Epithelial cell of esophagus (primary cell): ENCODE data around the gene DNMT3A.

Experiments
- DNase-seq: peaks from one replicate; pipeline ENCODE4 v3.0.0; 2010; ENCODE audit warnings: low read depth
- H3K4me3 ChIP-seq: 2 replicates; pipeline ENCODE4 v1.5.1; 2011; ENCODE audit warnings: mild to moderate bottlenecking, low read length, control low read depth
- TF ChIP-seq, protein P1 (sequence below): IDR thresholded peaks from 2 replicates; pipeline ENCODE4 v1.5.1; 2011; ENCODE audit warnings: low read depth, mild to moderate bottlenecking, low read length, control low read depth, inconsistent platforms; ENCODE audit not compliant: insufficient read depth; ENCODE audit errors: missing control alignments

DNMT3A gene

DNA sequence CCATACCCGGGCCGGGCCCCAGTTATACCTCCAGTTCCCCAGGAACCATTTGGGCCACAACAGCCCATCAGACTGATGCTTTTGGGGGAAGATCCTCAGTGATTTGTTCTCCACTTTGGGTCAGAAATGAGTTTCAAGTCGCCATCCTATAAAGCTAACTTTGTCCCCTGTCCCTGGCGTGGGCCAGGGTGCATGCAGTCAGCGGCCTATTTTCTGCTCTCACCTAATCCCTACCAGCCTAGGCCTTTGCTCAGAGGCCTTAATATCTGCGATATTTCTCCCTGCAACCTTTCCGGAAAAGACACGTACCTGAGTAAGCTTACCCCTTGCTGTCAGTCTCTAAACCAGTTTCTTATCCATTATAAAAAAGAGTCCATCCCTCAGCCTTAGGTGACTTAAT is 7.2 kb downstream of the DNMT3A start:
- no peak overlapping the region for H3K4me3 ChIP-seq
- DNase-seq = no peak
- TF ChIP-seq, protein P1, sequence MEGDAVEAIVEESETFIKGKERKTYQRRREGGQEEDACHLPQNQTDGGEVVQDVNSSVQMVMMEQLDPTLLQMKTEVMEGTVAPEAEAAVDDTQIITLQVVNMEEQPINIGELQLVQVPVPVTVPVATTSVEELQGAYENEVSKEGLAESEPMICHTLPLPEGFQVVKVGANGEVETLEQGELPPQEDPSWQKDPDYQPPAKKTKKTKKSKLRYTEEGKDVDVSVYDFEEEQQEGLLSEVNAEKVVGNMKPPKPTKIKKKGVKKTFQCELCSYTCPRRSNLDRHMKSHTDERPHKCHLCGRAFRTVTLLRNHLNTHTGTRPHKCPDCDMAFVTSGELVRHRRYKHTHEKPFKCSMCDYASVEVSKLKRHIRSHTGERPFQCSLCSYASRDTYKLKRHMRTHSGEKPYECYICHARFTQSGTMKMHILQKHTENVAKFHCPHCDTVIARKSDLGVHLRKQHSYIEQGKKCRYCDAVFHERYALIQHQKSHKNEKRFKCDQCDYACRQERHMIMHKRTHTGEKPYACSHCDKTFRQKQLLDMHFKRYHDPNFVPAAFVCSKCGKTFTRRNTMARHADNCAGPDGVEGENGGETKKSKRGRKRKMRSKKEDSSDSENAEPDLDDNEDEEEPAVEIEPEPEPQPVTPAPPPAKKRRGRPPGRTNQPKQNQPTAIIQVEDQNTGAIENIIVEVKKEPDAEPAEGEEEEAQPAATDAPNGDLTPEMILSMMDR = no peak

- TF ChIP-seq, protein P1 = no peak
Observed at GRCh38 chr2:25333981-25334380, 7.7 kb downstream of the DNMT3A start.

DNA sequence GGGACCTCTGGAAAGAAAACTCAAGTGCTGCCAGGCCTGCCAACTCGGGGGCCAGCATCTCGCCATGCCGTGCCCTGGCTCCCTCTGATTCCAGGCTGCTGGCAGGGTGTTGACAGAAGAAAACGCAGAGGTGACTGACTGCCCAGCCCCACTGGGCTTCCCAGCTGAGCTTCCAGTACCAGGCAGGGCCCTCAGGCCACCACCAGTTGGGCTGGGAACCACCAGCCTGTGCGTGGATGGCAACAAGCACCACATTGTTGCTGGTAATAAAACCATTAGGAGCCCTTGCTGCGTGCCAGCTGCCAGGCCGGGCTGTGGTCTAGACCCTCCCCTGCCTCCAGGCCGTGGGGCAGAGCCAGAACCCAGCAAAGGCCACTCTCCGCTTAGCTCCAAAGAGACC is 9.2 kb downstream of the DNMT3A start:
- no peak for DNase-seq
- H3K4me3 ChIP-seq = no peak overlapping the region
- TF ChIP-seq, protein P1 = no peak

More at GRCh38 chr2:25333981-25334380, 7.7 kb downstream of the DNMT3A start:
- no peak overlapping the region for H3K4me3 ChIP-seq
- DNase-seq = no peak

DNA sequence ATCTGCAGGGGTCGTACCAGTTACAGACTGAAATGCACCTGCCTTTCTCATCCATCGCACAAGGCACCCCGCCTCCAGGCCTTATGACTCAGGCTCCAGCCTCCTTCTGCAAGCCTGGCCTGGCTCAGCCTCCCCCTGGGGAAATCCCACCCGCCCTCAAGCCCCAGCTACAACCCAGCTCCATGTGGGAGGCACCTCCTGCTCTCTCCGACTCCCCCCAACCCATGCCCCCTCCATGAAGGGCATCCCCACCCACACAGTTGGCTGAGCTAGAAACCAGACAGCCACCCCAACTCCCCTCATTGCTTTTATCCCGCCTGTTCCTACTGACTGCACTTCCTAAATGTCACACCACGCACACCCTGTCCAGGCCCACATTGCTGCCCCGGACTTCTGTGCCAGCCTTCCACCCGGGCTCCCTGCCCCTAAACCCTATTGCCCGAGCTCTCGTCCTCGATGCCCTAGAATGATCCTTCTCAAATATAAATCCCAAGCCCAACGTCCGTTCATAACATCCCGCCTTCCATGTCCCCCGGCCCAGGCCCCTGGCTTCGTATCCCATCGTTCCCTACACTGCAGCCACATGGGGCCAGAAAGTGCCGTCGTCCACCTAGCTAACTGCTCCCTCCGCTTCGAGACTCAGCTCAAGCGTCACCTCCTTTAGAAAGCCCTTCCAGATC is 9.9 kb downstream of the DNMT3A start:
- peak; percentile 40 for DNase-seq
- no peak overlapping the region for H3K4me3 ChIP-seq
- TF ChIP-seq, protein P1 = no peak

- DNase-seq = no peak
- TF ChIP-seq, protein P1 = no peak
- no peak overlapping the region for H3K4me3 ChIP-seq
Observed at GRCh38 chr2:25330937-25331336, 10.8 kb downstream of the DNMT3A start.

DNA sequence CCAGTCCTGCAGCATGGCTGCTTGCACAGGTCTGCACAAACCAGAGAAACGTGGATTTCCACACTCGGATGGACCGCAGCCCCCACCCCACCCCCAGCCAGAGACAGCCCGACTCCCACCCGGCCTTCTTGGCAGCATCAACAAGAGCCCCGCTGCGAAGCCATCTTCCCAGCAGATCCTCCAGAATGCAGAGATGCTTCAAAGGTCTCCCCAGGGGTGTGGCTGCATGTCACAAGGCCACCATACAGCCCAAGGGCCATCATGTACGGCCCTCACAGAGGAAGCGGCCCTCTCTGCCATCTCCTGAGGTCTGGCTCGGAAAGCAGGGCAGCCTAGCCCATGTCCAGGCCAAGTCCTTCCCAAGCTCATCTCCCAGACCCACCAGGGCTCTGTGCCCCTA is 11.5 kb downstream of the DNMT3A start:
- TF ChIP-seq, protein P1 = no peak
- no peak overlapping the region for H3K4me3 ChIP-seq
- no peak for DNase-seq
